ENCODE results near the gene ACOT11. TPM values are rescaled to one million over a fixed set of nuclear protein-coding genes. Genes with fewer than 3 reads are reported as not detected.

ACOT11 gene
- 4.8 TPM for polyA plus RNA-seq (2013, experiment 1 of 2)
- 3.3 TPM for polyA plus RNA-seq (2013, experiment 2 of 2)

- no peak within 1 kb of the TSS for H3K4me3 ChIP-seq (ENCODE audit: extremely low read depth, insufficient read depth, low read length, poor library complexity, severe bottlenecking)
- peaks cover 27% of the 10 kb centered on the region for H3K4me1 ChIP-seq (ENCODE audit: control insufficient read depth, insufficient read depth, low read length, poor library complexity, severe bottlenecking)
- no peaks in the 10 kb centered on the region for H3K9me3 ChIP-seq (ENCODE audit: control insufficient read depth, low read length)
- H3K36me3 ChIP-seq (ENCODE audit: control insufficient read depth, insufficient read depth, low read length) = no peaks in the 10 kb centered on the region
- H3K27ac ChIP-seq (ENCODE audit: low read depth, low read length, severe bottlenecking) = no peak within 1 kb of the TSS
- 73 to 76% methylated on average over 20 of the region's 25 CpGs for WGBS, 2 experiments (ENCODE audit: insufficient coverage in 2 of 2)
These were observed at the start of gene ACOT11 for GRCh38 chr1:54547601-54548388. Gene ACOT11 (plus strand): TSS chr1:54548228. CDS start chr1:54548310, 82 bp downstream.

- H3K36me3 ChIP-seq (ENCODE audit: control insufficient read depth, insufficient read depth, low read length) = no peaks in the 10 kb centered on the region
- H3K4me1 ChIP-seq (ENCODE audit: control insufficient read depth, insufficient read depth, low read length, poor library complexity, severe bottlenecking) = peaks cover 21% of the 10 kb centered on the region
- no peaks in the 10 kb centered on the region for H3K9me3 ChIP-seq (ENCODE audit: control insufficient read depth, low read length)
- WGBS, 2 experiments (ENCODE audit: insufficient coverage in 2 of 2) = 46 to 90% methylated on average over 2 to 3 of the region's 4 CpGs
- no peak overlapping the region for H3K27ac ChIP-seq (ENCODE audit: low read depth, low read length, severe bottlenecking)
- peak overlapping the region; percentile 31 for H3K4me3 ChIP-seq (ENCODE audit: extremely low read depth, insufficient read depth, low read length, poor library complexity, severe bottlenecking)
These were observed 49.5 kb upstream of the ACOT11 start for GRCh38 chr1:54498383-54499096.

GRCh38 chr1:54499097-54499359, 49.0 kb upstream of the ACOT11 start:
- no peaks in the 10 kb centered on the region for H3K36me3 ChIP-seq (ENCODE audit: control insufficient read depth, insufficient read depth, low read length)
- H3K9me3 ChIP-seq (ENCODE audit: control insufficient read depth, low read length) = no peaks in the 10 kb centered on the region
- no peak overlapping the region for H3K27ac ChIP-seq (ENCODE audit: low read depth, low read length, severe bottlenecking)
- 21 to 30% methylated on average over 8 of the region's 9 CpGs for WGBS, 2 experiments (ENCODE audit: insufficient coverage in 2 of 2)
- peaks cover 21% of the 10 kb centered on the region for H3K4me1 ChIP-seq (ENCODE audit: control insufficient read depth, insufficient read depth, low read length, poor library complexity, severe bottlenecking)
- peak overlapping the region; percentile 31 for H3K4me3 ChIP-seq (ENCODE audit: extremely low read depth, insufficient read depth, low read length, poor library complexity, severe bottlenecking)

- Histone ChIP-seq H3K27ac (ENCODE audit: low read depth, low read length, severe bottlenecking) (no peak overlapping the region), H3K9me3 (ENCODE audit: control insufficient read depth, low read length) (no peaks in the 10 kb centered on the region), H3K4me1 (ENCODE audit: control insufficient read depth, insufficient read depth, low read length, poor library complexity, severe bottlenecking) (peaks cover 21% of the 10 kb centered on the region), H3K4me3 (ENCODE audit: extremely low read depth, insufficient read depth, low read length, poor library complexity, severe bottlenecking) (peak overlapping the region; percentile 31), H3K36me3 (ENCODE audit: control insufficient read depth, insufficient read depth, low read length) (no peaks in the 10 kb centered on the region)
- WGBS, 2 experiments (ENCODE audit: insufficient coverage in 2 of 2) = 7 to 13% methylated on average over 18 to 34 of the region's 50 CpGs
These were observed 48.5 kb upstream of the ACOT11 start for GRCh38 chr1:54499360-54500106.

- no peak overlapping the region for H3K27ac ChIP-seq (ENCODE audit: low read depth, low read length, severe bottlenecking)
- peaks cover 21% of the 10 kb centered on the region for H3K4me1 ChIP-seq (ENCODE audit: control insufficient read depth, insufficient read depth, low read length, poor library complexity, severe bottlenecking)
- no peak overlapping the region for H3K4me3 ChIP-seq (ENCODE audit: extremely low read depth, insufficient read depth, low read length, poor library complexity, severe bottlenecking)
- H3K9me3 ChIP-seq (ENCODE audit: control insufficient read depth, low read length) = no peaks in the 10 kb centered on the region
- 70% methylated on average over 7 to 8 of the region's 10 CpGs for WGBS, 2 experiments (ENCODE audit: insufficient coverage in 2 of 2)
- no peaks in the 10 kb centered on the region for H3K36me3 ChIP-seq (ENCODE audit: control insufficient read depth, insufficient read depth, low read length)
These were observed 48.0 kb upstream of the ACOT11 start for GRCh38 chr1:54500107-54500431.

- 87 to 88% methylated on average over 4 to 5 of the region's 5 CpGs for WGBS, 2 experiments (ENCODE audit: insufficient coverage in 2 of 2)
- peaks cover 30% of the 10 kb centered on the region for H3K4me1 ChIP-seq (ENCODE audit: control insufficient read depth, insufficient read depth, low read length, poor library complexity, severe bottlenecking)
- no peaks in the 10 kb centered on the region for H3K36me3 ChIP-seq (ENCODE audit: control insufficient read depth, insufficient read depth, low read length)
- H3K27ac ChIP-seq (ENCODE audit: low read depth, low read length, severe bottlenecking) = no peak overlapping the region
- H3K4me3 ChIP-seq (ENCODE audit: extremely low read depth, insufficient read depth, low read length, poor library complexity, severe bottlenecking) = no peak overlapping the region
- no peaks in the 10 kb centered on the region for H3K9me3 ChIP-seq (ENCODE audit: control insufficient read depth, low read length)
These were observed 46.2 kb upstream of the ACOT11 start for GRCh38 chr1:54501849-54502248.

- H3K36me3 ChIP-seq (ENCODE audit: control insufficient read depth, insufficient read depth, low read length) = no peaks in the 10 kb centered on the region
- no peak overlapping the region for H3K27ac ChIP-seq (ENCODE audit: low read depth, low read length, severe bottlenecking)
- H3K4me1 ChIP-seq (ENCODE audit: control insufficient read depth, insufficient read depth, low read length, poor library complexity, severe bottlenecking) = peaks cover 31% of the 10 kb centered on the region
- WGBS, 2 experiments (ENCODE audit: insufficient coverage in 2 of 2) = 83 to 93% methylated on average over 3 to 4 of the region's 5 CpGs
- H3K4me3 ChIP-seq (ENCODE audit: extremely low read depth, insufficient read depth, low read length, poor library complexity, severe bottlenecking) = no peak overlapping the region
- no peaks in the 10 kb centered on the region for H3K9me3 ChIP-seq (ENCODE audit: control insufficient read depth, low read length)
These were observed 45.7 kb upstream of the ACOT11 start for GRCh38 chr1:54502342-54502741.

- Histone ChIP-seq H3K36me3 (ENCODE audit: control insufficient read depth, insufficient read depth, low read length) (no peaks in the 10 kb centered on the region), H3K9me3 (ENCODE audit: control insufficient read depth, low read length) (peaks cover 4% of the 10 kb centered on the region), H3K4me1 (ENCODE audit: control insufficient read depth, insufficient read depth, low read length, poor library complexity, severe bottlenecking) (peaks cover 14% of the 10 kb centered on the region), H3K27ac (ENCODE audit: low read depth, low read length, severe bottlenecking) (peak overlapping the region; percentile 23), H3K4me3 (ENCODE audit: extremely low read depth, insufficient read depth, low read length, poor library complexity, severe bottlenecking) (no peak overlapping the region)
- WGBS, 2 experiments (ENCODE audit: insufficient coverage in 2 of 2) = 93 to 94% methylated on average over 4 to 5 of the region's 6 CpGs
These were observed 41.4 kb upstream of the ACOT11 start for GRCh38 chr1:54506594-54506993.

- Histone ChIP-seq H3K27ac (ENCODE audit: low read depth, low read length, severe bottlenecking) (no peak overlapping the region), H3K9me3 (ENCODE audit: control insufficient read depth, low read length) (peaks cover 4% of the 10 kb centered on the region), H3K4me3 (ENCODE audit: extremely low read depth, insufficient read depth, low read length, poor library complexity, severe bottlenecking) (no peak overlapping the region), H3K36me3 (ENCODE audit: control insufficient read depth, insufficient read depth, low read length) (no peaks in the 10 kb centered on the region), H3K4me1 (ENCODE audit: control insufficient read depth, insufficient read depth, low read length, poor library complexity, severe bottlenecking) (peaks cover 14% of the 10 kb centered on the region)
- WGBS, 2 experiments (ENCODE audit: insufficient coverage in 2 of 2) = 92 to 96% methylated on average over 11 to 14 of the region's 17 CpGs
These were observed 40.8 kb upstream of the ACOT11 start for GRCh38 chr1:54507033-54507870.

- H3K4me1 ChIP-seq (ENCODE audit: control insufficient read depth, insufficient read depth, low read length, poor library complexity, severe bottlenecking) = peaks cover 10% of the 10 kb centered on the region
- H3K9me3 ChIP-seq (ENCODE audit: control insufficient read depth, low read length) = peaks cover 4% of the 10 kb centered on the region
- H3K4me3 ChIP-seq (ENCODE audit: extremely low read depth, insufficient read depth, low read length, poor library complexity, severe bottlenecking) = no peak overlapping the region
- H3K27ac ChIP-seq (ENCODE audit: low read depth, low read length, severe bottlenecking) = no peak overlapping the region
- no peaks in the 10 kb centered on the region for H3K36me3 ChIP-seq (ENCODE audit: control insufficient read depth, insufficient read depth, low read length)
- WGBS, 2 experiments (ENCODE audit: insufficient coverage in 2 of 2) = 83 to 100% methylated on average over 1 of the region's 3 CpGs
These were observed 37.2 kb upstream of the ACOT11 start for GRCh38 chr1:54510715-54511270.
